ENCODE measurements around the gene LENG8. TPM values are rescaled to one million over a fixed set of nuclear protein-coding genes. Genes with fewer than 3 reads are reported as not detected.

Gene LENG8
- total RNA-seq, 1 experiment from 2014 or later, result 196 TPM

GRCh38 chr19:54489766-54490165 lies 40.8 kb downstream of the LENG8 start:
- ATAC-seq, result no peak
- no peak overlapping the region for H3K9ac ChIP-seq (ENCODE audit: low read length)
- H3K4me1 ChIP-seq (ENCODE audit: control insufficient read depth in 1 of 2, insufficient read depth in 2 of 2, low read length in 2 of 2), result no peaks in the 10 kb centered on the region
- no peaks in the 10 kb centered on the region for H3K9me3 ChIP-seq (ENCODE audit: control insufficient read depth in 1 of 2, insufficient read depth in 1 of 2, low read depth in 1 of 2, low read length in 2 of 2)
- no peak overlapping the region for H3K4me3 ChIP-seq (replicated peaks in 1 of 2; ENCODE audit: low read depth in 1 of 2, low read length in 2 of 2)
- no peak for DNase-seq (ENCODE audit: low read depth, low spot score)
- no peak overlapping the region for H2AFZ ChIP-seq (ENCODE audit: low read depth, low read length, poor library complexity, severe bottlenecking)
- no TSS peak for BruUV-seq (replicated peaks)
- H4K20me1 ChIP-seq (ENCODE audit: insufficient read depth), result no peaks in the 10 kb centered on the region
- no peaks in the 10 kb centered on the region for H3K36me3 ChIP-seq (ENCODE audit: control insufficient read depth in 1 of 2, insufficient read depth in 2 of 2, low read length in 2 of 2)
- H3K79me2 ChIP-seq (ENCODE audit: insufficient read depth, low read length), result no peaks in the 10 kb centered on the region
- H3K9me2 ChIP-seq (ENCODE audit: insufficient read depth), result no peaks in the 10 kb centered on the region
- H3K27ac ChIP-seq (ENCODE audit: low read depth, low read length), result no peak overlapping the region
- intact Hi-C loops (cut with micrococcal nuclease), result no loop called here
- ChIA-PET POLR2A (no interaction called here), RAD21 (ENCODE audit: low non-redundant PET in 1 of 2, low total read pairs in 2 of 2, uncharacterized antibody in 2 of 2, unreplicated experiment in 2 of 2) (no interaction called here), CTCF (no interaction called here)
- peaks cover 25% of the 10 kb centered on the region for H3K27me3 ChIP-seq (ENCODE audit: insufficient read depth, low read length)
- H3K4me2 ChIP-seq (ENCODE audit: low read length), result no peak overlapping the region
- TF ChIP-seq RAD21 (IDR thresholded peaks at IDR 0.05; ENCODE audit: low read depth) (no peak), EZH2phosphoT487 (IDR thresholded peaks at IDR 0.05; ENCODE audit: borderline replicate concordance) (no peak), CEBPB (IDR thresholded peaks at IDR 0.05; ENCODE audit: low read depth) (no peak), SP1 (IDR thresholded peaks at IDR 0.05; ENCODE audit: low read depth) (no peak), POLR2AphosphoS5 (IDR thresholded peaks at IDR 0.05; ENCODE audit: low read depth, low read length) (no peak), ATF3 (IDR thresholded peaks at IDR 0.05) (no peak), CBX3 (IDR thresholded peaks at IDR 0.05; ENCODE audit: low read depth) (no peak), SIN3A (IDR thresholded peaks at IDR 0.05; ENCODE audit: low read depth) (no peak), REST (IDR thresholded peaks at IDR 0.05; ENCODE audit: low read depth) (no peak), ZFX (IDR thresholded peaks at IDR 0.05) (no peak), TCF7L2 (IDR thresholded peaks at IDR 0.05; ENCODE audit: borderline replicate concordance, extremely low read depth, insufficient read depth, insufficient read length) (no peak), SRF (IDR thresholded peaks at IDR 0.05; ENCODE audit: low read depth) (no peak), ZBTB33 (IDR thresholded peaks at IDR 0.05; ENCODE audit: extremely low read depth, insufficient replicate concordance, low read length) (no peak), CTCF (IDR thresholded peaks at IDR 0.05 in 2 of 3, conservative IDR thresholded peaks at IDR 0.05 in 1 of 3; ENCODE audit: borderline replicate concordance in 1 of 3, insufficient read depth in 1 of 3, low read depth in 2 of 3, low read length in 2 of 3) (no peak), EGR1 (IDR thresholded peaks at IDR 0.05; ENCODE audit: low read depth) (no peak), YY1 (IDR thresholded peaks at IDR 0.05; ENCODE audit: extremely low read depth, insufficient replicate concordance, low read depth, low read length) (no peak), MAX (IDR thresholded peaks at IDR 0.05) (no peak), POLR2A (IDR thresholded peaks at IDR 0.05; ENCODE audit: borderline replicate concordance, extremely low read depth, insufficient read depth, insufficient read length) (no peak), ELF1 (IDR thresholded peaks at IDR 0.05; ENCODE audit: borderline replicate concordance, low read depth) (no peak)

Measured in HCT116 (cell line).